Esophagus (tissue), 2 donors: ENCODE measurements around the gene PRPH2. TPM values are rescaled to one million over a fixed set of nuclear protein-coding genes. Genes with fewer than 3 reads are reported as not detected.
"Not testable (repeated sequence)": the region's sequence is repeated elsewhere in the genome, so short reads cannot be mapped to it uniquely, and the experiment has no call there.

ENCODE experiments used
- H3K27ac ChIP-seq, 2 donors: one replicate each; pipeline ENCODE4 v1.5.1; 2013; ENCODE audit warnings: low read depth in 2 of 2, mild to moderate bottlenecking in 2 of 2, inconsistent platforms in 1 of 2, low read length in 1 of 2, moderate library complexity in 1 of 2
- H3K27me3 ChIP-seq, 2 donors: one replicate each; pipeline ENCODE4 v1.6.1; 2013; ENCODE audit warnings: low read length in 2 of 2, control low read depth in 1 of 2, mild to moderate bottlenecking in 1 of 2; ENCODE audit not compliant: insufficient read depth in 2 of 2, control insufficient read depth in 1 of 2
- H3K36me3 ChIP-seq, 2 donors: one replicate each; pipeline ENCODE4 v1.6.1; 2013; ENCODE audit warnings: low read length in 1 of 2; ENCODE audit not compliant: control insufficient read depth in 2 of 2, insufficient read depth in 2 of 2
- H3K4me1 ChIP-seq, 2 donors: one replicate each; pipeline ENCODE4 v1.6.1; 2013; ENCODE audit warnings: low read length in 1 of 2; ENCODE audit not compliant: control insufficient read depth in 2 of 2, insufficient read depth in 2 of 2
- H3K4me3 ChIP-seq, 2 donors: one replicate each; pipeline ENCODE4 v1.5.1; 2013; ENCODE audit warnings: low read length in 2 of 2, mild to moderate bottlenecking in 2 of 2, low read depth in 1 of 2, moderate library complexity in 1 of 2
- H3K9me3 ChIP-seq, 2 donors: one replicate each; pipeline ENCODE4 v1.6.1; 2013; ENCODE audit warnings: mild to moderate bottlenecking in 2 of 2, low read depth in 1 of 2, low read length in 1 of 2, moderate library complexity in 1 of 2; ENCODE audit not compliant: control insufficient read depth in 2 of 2, insufficient read depth in 1 of 2
- WGBS, 2 donors: extraction: QIAGEN DNeasy Blood & Tissue Kit; methylation state at CpG; one replicate each; pipeline ENCODE4 v1.1.7; 2013; 5-methylcytosine and 5-hydroxymethylcytosine counted together
- polyA plus RNA-seq, 2 donors: library from polyadenylated mRNA; stranded (reverse); fragments of 200-250 nt; gene quantifications; one replicate each; pipeline ENCODE4 v1.2.3, GENCODE V29; 2013
- donor health status: healthy with polysubstance abuse.
- donor health status: Bipolar disorder and iron deficiency.

The PRPH2 gene
- polyA plus RNA-seq, 2 donors = 0.14 to 0.21 TPM

DNA sequence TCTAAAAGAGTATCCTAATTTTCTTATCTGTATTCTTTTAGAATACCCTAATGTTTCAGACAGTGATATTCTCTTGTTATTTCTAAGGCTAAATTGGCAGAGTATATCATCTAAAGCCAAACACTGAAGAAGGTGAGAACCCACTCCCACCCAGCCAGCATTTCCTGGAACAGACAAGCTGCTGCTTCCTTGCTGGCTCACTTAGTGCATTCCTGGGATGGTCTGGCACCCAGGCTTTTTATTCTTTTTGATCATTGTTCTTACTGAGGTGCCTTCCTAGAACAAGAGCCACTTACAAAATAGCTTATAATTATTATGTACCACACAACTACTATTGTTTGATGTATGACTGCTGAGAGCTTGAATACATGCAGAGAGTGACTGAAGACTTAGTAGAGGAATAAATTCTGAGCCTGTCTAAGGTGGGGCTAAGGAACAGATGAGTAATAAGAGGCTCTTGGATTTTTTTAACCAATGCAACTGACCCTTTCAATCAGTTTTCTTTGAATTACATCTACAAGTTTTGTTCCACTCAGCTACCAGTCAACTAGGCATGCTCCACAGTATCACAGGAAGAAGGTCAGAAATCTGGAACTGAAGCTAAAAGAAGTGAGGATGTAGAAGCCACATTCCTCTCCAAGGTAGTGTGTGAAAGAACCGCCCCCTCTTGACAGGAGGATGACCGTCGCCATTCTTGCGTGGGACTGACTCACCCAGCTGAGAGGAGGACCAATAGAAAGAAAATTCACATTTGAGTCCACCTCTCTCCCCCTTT, 30.1 kb downstream of the PRPH2 start:
- Histone ChIP-seq H3K9me3 (peaks cover 0 to under 1% of the 10 kb centered on the region in 2 donors), H3K36me3 (peaks cover 8 to 20% of the 10 kb centered on the region in 2 donors), H3K4me1 (peaks cover 0 to 2% of the 10 kb centered on the region in 2 donors), H3K27me3 (no peaks in the 10 kb centered on the region), H3K27ac (peak overlapping the region; percentile 41 to 63), H3K4me3 (no peak overlapping the region)
- 41 to 71% methylated on average over 4 of the region's 4 CpGs for WGBS, 2 donors

DNA sequence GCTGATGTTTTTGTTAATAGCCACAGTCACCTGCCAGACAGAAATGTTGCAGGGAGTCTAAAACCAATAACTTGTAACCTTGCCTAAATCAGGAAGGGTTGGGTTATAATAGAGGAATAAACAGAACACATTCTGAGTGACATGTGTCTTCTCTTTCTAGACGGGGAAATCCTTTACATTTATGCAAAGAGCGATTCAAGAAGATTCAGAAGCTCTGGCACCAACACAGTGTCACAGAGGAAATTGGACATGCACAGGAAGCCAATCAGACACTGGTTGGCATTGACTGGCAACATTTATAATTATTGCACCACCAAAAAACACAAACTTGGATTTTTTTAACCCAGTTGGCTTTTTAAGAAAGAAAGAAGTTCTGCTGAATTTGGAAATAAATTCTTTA, 31.5 kb downstream of the PRPH2 start:
- peaks cover 8 to 20% of the 10 kb centered on the region in 2 donors for H3K36me3 ChIP-seq

DNA sequence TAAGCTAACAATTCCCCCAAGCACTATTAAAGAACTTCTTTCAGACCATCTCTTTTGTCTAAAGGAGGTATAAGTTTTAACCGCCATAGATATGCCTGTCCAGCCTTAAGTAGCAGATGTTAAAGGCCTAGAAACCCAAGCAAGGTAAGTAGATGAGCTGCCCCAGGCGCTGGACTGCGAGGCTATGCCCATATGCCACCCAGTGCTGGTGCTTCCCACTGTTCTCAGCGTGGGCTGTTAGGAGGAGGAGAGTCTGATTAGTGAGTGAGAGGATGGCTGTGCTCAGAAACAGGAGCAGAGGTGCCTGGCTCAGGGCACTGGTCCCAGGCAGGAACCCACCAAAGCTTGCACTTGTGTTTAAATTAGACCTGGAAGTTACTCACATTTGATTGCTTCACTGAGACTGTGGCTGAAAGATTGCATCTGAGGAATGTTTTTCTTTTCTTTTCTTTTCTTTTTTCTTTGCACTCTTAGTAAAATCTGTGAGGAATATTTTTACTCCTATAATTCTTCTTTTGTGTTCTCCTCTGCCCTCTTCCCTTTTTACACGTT, 32.2 kb downstream of the PRPH2 start:
- no peaks in the 10 kb centered on the region for H3K27me3 ChIP-seq
- no peaks in the 10 kb centered on the region for H3K9me3 ChIP-seq
- peaks cover 10 to 20% of the 10 kb centered on the region in 2 donors for H3K36me3 ChIP-seq
- H3K4me3 ChIP-seq = no peak overlapping the region
- H3K4me1 ChIP-seq = peaks cover 0 to 2% of the 10 kb centered on the region in 2 donors
- WGBS, 2 donors = 89 to 91% methylated on average over 5 of the region's 5 CpGs
- no peak overlapping the region for H3K27ac ChIP-seq

More for the DNA sequence above, 31.5 kb downstream of the PRPH2 start:
- H3K9me3 ChIP-seq = no peaks in the 10 kb centered on the region
- peaks cover 0 to 2% of the 10 kb centered on the region in 2 donors for H3K4me1 ChIP-seq
- no peak overlapping the region for H3K4me3 ChIP-seq
- H3K27ac ChIP-seq = no peak overlapping the region
- 68 to 79% methylated on average over 2 of the region's 2 CpGs for WGBS, 2 donors
- H3K27me3 ChIP-seq = no peaks in the 10 kb centered on the region

DNA sequence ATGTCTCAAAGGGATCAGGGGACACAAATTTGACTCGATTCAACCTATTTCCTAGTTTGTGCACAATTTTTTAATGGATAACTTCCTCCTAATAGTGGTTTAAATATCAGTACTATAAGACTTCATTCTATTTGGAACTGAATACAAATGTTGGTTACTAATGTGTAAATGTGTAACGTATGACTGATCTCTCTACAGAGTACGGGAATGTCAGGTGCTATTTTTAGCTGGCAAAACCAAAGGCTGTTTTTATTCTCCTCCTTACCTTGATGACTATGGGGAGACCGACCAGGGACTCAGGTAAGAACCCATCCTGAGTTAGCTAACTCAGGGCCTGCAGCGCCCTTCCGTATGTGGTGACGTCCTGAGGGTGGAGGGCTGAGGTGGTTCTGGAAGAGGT, 33.0 kb downstream of the PRPH2 start:
- Histone ChIP-seq H3K27me3 (no peaks in the 10 kb centered on the region), H3K4me3 (no peak overlapping the region), H3K36me3 (peaks cover 10 to 20% of the 10 kb centered on the region in 2 donors), H3K4me1 (peaks cover 0 to 2% of the 10 kb centered on the region in 2 donors), H3K9me3 (no peaks in the 10 kb centered on the region), H3K27ac (no peak overlapping the region)
- WGBS, 2 donors = 87 to 89% methylated on average over 7 of the region's 7 CpGs

DNA sequence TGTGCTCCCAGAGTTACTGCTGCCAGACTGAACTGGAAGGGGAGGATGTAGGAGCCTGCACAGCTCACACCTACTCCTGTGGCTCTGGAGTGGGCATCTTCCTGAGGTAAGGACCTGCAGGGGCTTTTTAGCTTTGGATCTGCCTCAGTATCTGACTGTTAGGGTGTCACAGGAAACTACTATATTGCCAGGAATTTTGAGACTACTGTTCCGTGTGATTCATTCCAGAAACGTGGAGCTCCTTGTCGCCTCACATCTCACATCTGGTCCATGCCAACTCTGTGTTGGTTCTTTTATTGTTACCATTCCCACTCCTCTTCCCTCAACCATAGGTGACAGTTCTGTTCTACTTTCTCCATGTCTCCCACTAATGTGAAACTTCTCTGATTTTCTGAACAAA, 34.1 kb downstream of the PRPH2 start:
- no peaks in the 10 kb centered on the region for H3K27me3 ChIP-seq
- H3K9me3 ChIP-seq = no peaks in the 10 kb centered on the region
- H3K27ac ChIP-seq = no peak overlapping the region
- peaks cover 0 to 2% of the 10 kb centered on the region in 2 donors for H3K4me1 ChIP-seq
- WGBS, 2 donors = 70 to 73% methylated on average over 3 of the region's 3 CpGs
- H3K4me3 ChIP-seq = no peak overlapping the region
- peaks cover 10 to 20% of the 10 kb centered on the region in 2 donors for H3K36me3 ChIP-seq

DNA sequence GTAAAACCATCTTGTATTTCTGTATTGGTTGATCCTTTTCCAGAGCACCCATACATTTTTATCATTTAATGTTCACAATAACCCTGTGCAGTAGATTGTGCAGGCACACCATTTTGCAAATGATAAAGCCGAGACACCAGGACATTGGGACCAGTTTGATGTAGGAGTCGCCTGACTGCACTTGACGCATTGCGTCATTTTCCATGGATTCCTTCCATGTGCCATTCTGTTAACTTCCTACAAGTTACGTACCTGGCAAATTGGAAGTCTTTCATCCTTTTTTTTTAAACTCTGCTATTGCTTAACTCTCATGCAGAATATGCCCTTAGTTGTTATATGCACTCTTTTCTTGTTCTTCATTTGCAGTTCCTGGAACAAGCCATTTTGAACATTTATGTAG, 43.0 kb downstream of the PRPH2 start:
- H3K27ac ChIP-seq = no peak overlapping the region
- 94 to 96% methylated on average over 5 of the region's 5 CpGs for WGBS, 2 donors
- H3K4me1 ChIP-seq = no peaks in the 10 kb centered on the region
- no peak overlapping the region for H3K4me3 ChIP-seq
- H3K9me3 ChIP-seq = no peaks in the 10 kb centered on the region
- peaks cover 7 to 21% of the 10 kb centered on the region in 2 donors for H3K36me3 ChIP-seq
- no peaks in the 10 kb centered on the region for H3K27me3 ChIP-seq

DNA sequence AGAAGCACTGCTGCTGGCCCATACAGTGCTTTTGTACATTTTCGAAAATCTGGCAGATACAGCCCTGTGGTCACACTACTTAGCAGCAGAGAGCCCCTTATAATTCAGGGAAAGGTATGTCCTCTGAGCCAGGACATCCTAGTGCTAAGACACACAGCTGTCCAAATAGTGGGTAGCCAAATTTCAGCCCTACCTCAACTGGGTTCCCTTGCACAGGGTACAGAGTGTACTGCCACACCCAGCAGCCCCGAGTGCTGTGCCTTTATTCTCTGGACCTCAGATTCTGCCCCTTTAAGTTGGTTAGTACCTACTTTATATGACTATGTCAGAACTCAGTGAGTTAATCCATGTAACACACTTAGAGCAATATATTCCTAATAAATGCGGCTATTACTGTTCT, 47.6 kb downstream of the PRPH2 start:
- H3K27ac ChIP-seq = no peak overlapping the region
- no peaks in the 10 kb centered on the region for H3K27me3 ChIP-seq
- H3K36me3 ChIP-seq = peaks cover 13 to 29% of the 10 kb centered on the region in 2 donors
- no peak overlapping the region for H3K4me3 ChIP-seq
- 87 to 93% methylated on average over 3 of the region's 3 CpGs for WGBS, 2 donors
- no peaks in the 10 kb centered on the region for H3K4me1 ChIP-seq
- H3K9me3 ChIP-seq = no peaks in the 10 kb centered on the region

DNA sequence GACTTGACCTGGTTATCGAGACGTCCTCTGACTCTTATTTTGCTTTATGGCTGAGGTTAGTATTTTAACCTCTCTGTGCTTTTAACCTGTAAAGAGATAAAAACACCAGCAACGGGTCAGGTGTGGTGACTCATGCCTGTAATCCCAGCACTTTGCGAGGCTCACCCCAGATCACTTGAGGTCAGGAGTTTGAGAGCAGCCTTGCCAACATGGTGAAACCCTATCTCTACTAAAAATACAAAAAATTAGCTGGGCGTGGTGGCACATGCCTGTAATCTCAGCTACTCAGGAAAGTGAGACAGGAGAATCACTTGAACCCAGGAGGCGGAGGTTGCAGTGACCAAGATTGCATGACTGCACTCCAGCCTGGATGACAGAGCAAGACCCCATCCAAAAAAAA, 48.0 kb downstream of the PRPH2 start:
- H3K9me3 ChIP-seq, H3K4me1 ChIP-seq, H3K27me3 ChIP-seq, H3K27ac ChIP-seq, H3K4me3 ChIP-seq: not testable (repeated sequence)
- H3K36me3 ChIP-seq = peaks cover 12 to 32% of the 10 kb centered on the region in 2 donors
- 77 to 82% methylated on average over 6 of the region's 6 CpGs for WGBS, 2 donors

DNA sequence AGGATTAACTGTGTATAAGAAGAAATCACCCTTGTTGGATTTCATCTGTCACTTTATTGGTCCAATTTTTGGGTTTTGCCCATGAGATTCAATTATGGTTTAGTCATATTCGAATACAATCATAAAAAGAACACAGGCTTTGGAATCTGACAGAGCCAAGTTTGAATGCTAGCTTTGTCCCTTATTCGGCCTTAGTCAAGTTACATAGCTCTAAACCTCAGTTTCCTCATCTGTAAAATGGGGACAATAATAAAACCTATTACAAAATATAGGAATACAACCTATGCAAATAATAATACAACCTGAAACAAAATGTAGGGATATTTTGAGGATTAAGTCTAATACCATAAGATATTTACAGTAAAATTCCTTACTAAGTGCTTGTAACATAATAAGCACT, 57.7 kb downstream of the PRPH2 start:
- Histone ChIP-seq H3K4me1 (no peaks in the 10 kb centered on the region), H3K27ac (no peak overlapping the region), H3K4me3 (no peak overlapping the region), H3K36me3 (peaks cover 4 to 16% of the 10 kb centered on the region in 2 donors), H3K27me3 (no peaks in the 10 kb centered on the region), H3K9me3 (no peaks in the 10 kb centered on the region)
- WGBS, 2 donors = 88 to 96% methylated on average over 2 of the region's 2 CpGs
